Effector memory CD4-positive, alpha-beta T cell (primary cell): Measurements from ENCODE around the gene MRPL20.
"Not testable (repeated sequence)": the region's sequence is repeated elsewhere in the genome, so short reads cannot be mapped to it uniquely, and the experiment has no call there.

ENCODE experiments used
- DNase-seq, 3 donors: peaks; one replicate each; pipeline ENCODE4 v3.0.0-alpha.2; 2020
- H3K27ac ChIP-seq: 2 replicates; pipeline ENCODE4 v1.7.0; 2013; ENCODE audit warnings: mild to moderate bottlenecking, low read length, moderate library complexity; ENCODE audit not compliant: insufficient read depth, poor library complexity, severe bottlenecking
- H3K27me3 ChIP-seq: replicated peaks from 2 replicates; pipeline ENCODE4 v1.7.0; 2013; ENCODE audit warnings: mild to moderate bottlenecking, low read length; ENCODE audit not compliant: insufficient read depth, control insufficient read depth, poor library complexity, severe bottlenecking
- H3K36me3 ChIP-seq: 2 replicates; pipeline ENCODE4 v1.7.0; 2013; ENCODE audit warnings: mild to moderate bottlenecking, low read length, moderate library complexity; ENCODE audit not compliant: control insufficient read depth, insufficient read depth
- H3K4me1 ChIP-seq: 2 replicates; pipeline ENCODE4 v1.7.0; 2013; ENCODE audit warnings: low read length, mild to moderate bottlenecking; ENCODE audit not compliant: control insufficient read depth, insufficient read depth, poor library complexity, severe bottlenecking
- H3K4me3 ChIP-seq: 2 replicates; pipeline ENCODE4 v1.7.0; 2013; ENCODE audit warnings: low read length, low read depth, mild to moderate bottlenecking; ENCODE audit not compliant: insufficient read depth, poor library complexity, severe bottlenecking
- H3K9me3 ChIP-seq: 2 replicates; pipeline ENCODE4 v1.7.0; 2013; ENCODE audit warnings: mild to moderate bottlenecking, low read length, moderate library complexity; ENCODE audit not compliant: control insufficient read depth

The MRPL20 gene

GRCh38 chr1:1419813-1420653, 12.9 kb upstream of the MRPL20 start:
- H3K27me3 ChIP-seq, result peaks cover 13% of the 10 kb centered on the region
- no peaks in the 10 kb centered on the region for H3K36me3 ChIP-seq
- no peak for DNase-seq
- no peaks in the 10 kb centered on the region for H3K9me3 ChIP-seq
- H3K27ac ChIP-seq, result no peak overlapping the region
- no peak overlapping the region for H3K4me3 ChIP-seq
- no peaks in the 10 kb centered on the region for H3K4me1 ChIP-seq

GRCh38 chr1:1419363-1419812, 12.3 kb upstream of the MRPL20 start:
- DNase-seq, result no peak
- H3K27me3 ChIP-seq, result peaks cover 13% of the 10 kb centered on the region
- no peak overlapping the region for H3K27ac ChIP-seq
- H3K36me3 ChIP-seq, result no peaks in the 10 kb centered on the region
- H3K4me3 ChIP-seq, result no peak overlapping the region
- no peaks in the 10 kb centered on the region for H3K9me3 ChIP-seq
- no peaks in the 10 kb centered on the region for H3K4me1 ChIP-seq

- H3K4me1 ChIP-seq, result no peaks in the 10 kb centered on the region
- H3K9me3 ChIP-seq, result no peaks in the 10 kb centered on the region
- no peak for DNase-seq
- H3K4me3 ChIP-seq, result no peak overlapping the region
- no peaks in the 10 kb centered on the region for H3K36me3 ChIP-seq
- H3K27ac ChIP-seq, result no peak overlapping the region
- H3K27me3 ChIP-seq, result peaks cover 13% of the 10 kb centered on the region
Measured at GRCh38 chr1:1418464-1419362, 11.6 kb upstream of the MRPL20 start.

DNA sequence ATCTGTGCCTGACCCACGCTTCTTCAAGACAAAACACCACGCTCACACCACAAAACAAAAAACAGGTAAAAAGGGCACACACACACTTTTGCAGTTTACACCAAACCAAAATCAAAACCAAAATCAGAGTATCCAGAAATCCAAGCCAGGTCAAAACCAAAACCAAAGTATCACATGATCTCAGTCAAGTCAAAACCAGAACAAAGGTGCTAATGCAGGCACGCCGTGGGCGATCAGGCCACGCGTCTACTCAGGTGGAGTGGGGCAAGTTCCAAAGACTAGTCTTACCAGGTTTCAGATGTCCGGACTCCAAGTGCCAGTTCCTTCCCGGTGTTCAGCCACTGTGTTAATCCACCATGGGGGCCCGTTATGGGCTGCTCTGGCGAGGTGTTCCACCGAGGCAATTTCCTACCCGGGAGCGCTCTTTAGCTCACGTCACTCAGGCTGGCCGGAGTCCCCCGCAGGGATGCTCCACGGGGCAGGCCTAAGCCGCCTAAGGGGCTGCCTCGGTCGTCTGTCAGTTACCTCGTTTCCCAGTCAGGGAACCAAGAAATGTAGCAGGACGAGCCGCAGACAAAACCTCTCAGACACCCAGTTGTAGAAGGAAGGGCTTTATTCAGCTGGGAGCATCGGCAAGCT, 10.9 kb upstream of the MRPL20 start:
- DNase-seq, H3K9me3 ChIP-seq, H3K4me3 ChIP-seq, H3K36me3 ChIP-seq, H3K27ac ChIP-seq, H3K4me1 ChIP-seq: not testable (repeated sequence)
- H3K27me3 ChIP-seq, result peaks cover 10% of the 10 kb centered on the region

DNA sequence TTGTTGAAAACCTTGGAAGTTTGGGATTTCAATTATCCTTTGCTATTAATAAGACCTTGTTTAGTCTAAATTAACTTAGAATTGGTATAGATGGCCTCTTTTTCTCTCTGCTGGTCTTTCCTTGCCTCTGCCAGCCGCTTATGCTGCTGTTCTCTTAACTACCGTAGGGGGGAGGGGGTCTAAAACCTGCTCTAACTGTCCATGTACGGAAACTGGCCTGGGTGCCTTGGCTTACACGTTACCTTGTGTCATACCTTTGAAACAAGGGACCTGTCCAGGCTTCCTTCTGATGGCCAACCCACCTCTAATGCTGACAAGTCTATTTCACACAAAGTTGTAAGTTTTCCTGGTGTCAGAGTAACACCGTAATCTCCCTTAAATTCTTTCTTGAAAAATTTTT, 10.3 kb upstream of the MRPL20 start:
- not testable (repeated sequence) for H3K27ac ChIP-seq, H3K4me1 ChIP-seq, H3K4me3 ChIP-seq, H3K27me3 ChIP-seq, H3K9me3 ChIP-seq, DNase-seq, H3K36me3 ChIP-seq

DNA sequence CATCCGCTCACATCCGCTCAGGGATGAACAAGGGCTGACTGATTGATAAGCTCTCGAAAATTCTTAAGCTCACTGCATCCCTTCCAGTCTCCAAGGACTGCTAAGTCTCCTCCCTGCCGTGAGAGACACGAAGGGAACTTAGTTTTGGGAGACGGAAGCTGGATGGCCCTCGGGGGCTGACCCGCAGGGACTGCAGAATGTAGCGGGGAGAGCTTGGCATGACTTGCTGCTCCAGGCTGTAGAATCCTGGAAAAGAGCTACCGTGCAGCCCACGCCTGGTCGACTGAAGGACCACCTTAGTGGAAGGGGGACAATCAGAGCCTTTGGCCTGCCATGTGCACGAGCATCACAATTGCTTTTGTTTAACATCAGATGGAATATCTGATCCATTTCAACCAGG, 8.7 kb upstream of the MRPL20 start:
- Histone ChIP-seq H3K27me3 (peaks cover 2% of the 10 kb centered on the region), H3K9me3 (no peaks in the 10 kb centered on the region), H3K27ac (no peak overlapping the region), H3K4me3 (no peak overlapping the region), H3K4me1 (no peaks in the 10 kb centered on the region), H3K36me3 (no peaks in the 10 kb centered on the region)
- no peak for DNase-seq

GRCh38 chr1:1412311-1412902, 5.3 kb upstream of the MRPL20 start:
- not testable (repeated sequence) for H3K9me3 ChIP-seq, H3K27me3 ChIP-seq, DNase-seq, H3K36me3 ChIP-seq, H3K27ac ChIP-seq, H3K4me3 ChIP-seq, H3K4me1 ChIP-seq

GRCh38 chr1:1411626-1412025, 4.5 kb upstream of the MRPL20 start:
- Histone ChIP-seq H3K4me1 (peaks cover 4% of the 10 kb centered on the region), H3K36me3 (no peaks in the 10 kb centered on the region), H3K4me3 (no peak overlapping the region), H3K27ac (no peak overlapping the region), H3K9me3 (no peaks in the 10 kb centered on the region), H3K27me3 (no peaks in the 10 kb centered on the region)
- no peak for DNase-seq

- not testable (repeated sequence) for H3K9me3 ChIP-seq, DNase-seq, H3K27me3 ChIP-seq, H3K27ac ChIP-seq, H3K4me3 ChIP-seq, H3K36me3 ChIP-seq
- peaks cover 15% of the 10 kb centered on the region for H3K4me1 ChIP-seq
Measured at GRCh38 chr1:1410238-1410637, 3.1 kb upstream of the MRPL20 start.
